KMS-11 (cell line): Measurements from ENCODE around the gene ASIC4.
A peak's percentile ranks its signal among the peaks of the same experiment; 100 is the strongest.

Experiments
- H2AFZ ChIP-seq: fragments of 200-600 bp; sonication (generic); 2 replicates; pipeline ENCODE4 v1.6.1; 2016; ENCODE audit warnings: antibody characterized with exemption, mixed run types, low read depth
- H3K27ac ChIP-seq: fragments of 200-600 bp; sonication (generic); 2 replicates; pipeline ENCODE4 v1.6.1; 2016; ENCODE audit warnings: mild to moderate bottlenecking, mixed run types
- H3K27me3 ChIP-seq: fragments of 200-600 bp; sonication (generic); 2 replicates; pipeline ENCODE4 v1.6.1; 2017; ENCODE audit warnings: mild to moderate bottlenecking, low read depth, mixed run types, moderate library complexity; ENCODE audit not compliant: insufficient read depth
- H3K36me3 ChIP-seq: fragments of 200-600 bp; sonication (generic); 2 replicates; pipeline ENCODE4 v1.6.1; 2017; ENCODE audit warnings: mild to moderate bottlenecking, mixed run types; ENCODE audit not compliant: insufficient read depth
- H3K4me1 ChIP-seq: fragments of 200-600 bp; sonication (generic); 2 replicates; pipeline ENCODE4 v1.6.1; 2016; ENCODE audit warnings: mild to moderate bottlenecking, low read depth, mixed run types; ENCODE audit not compliant: poor library complexity, severe bottlenecking
- H3K4me2 ChIP-seq: fragments of 200-600 bp; sonication (generic); 2 replicates; pipeline ENCODE4 v1.7.0; 2016; ENCODE audit warnings: mild to moderate bottlenecking, mixed run types
- H3K4me3 ChIP-seq: fragments of 200-600 bp; sonication (generic); IDR thresholded peaks from 2 replicates; pipeline ENCODE4 v1.6.1; 2017; ENCODE audit warnings: low read depth, low read length, mixed read lengths; ENCODE audit not compliant: insufficient read depth
- H3K79me2 ChIP-seq: fragments of 200-600 bp; sonication (generic); 2 replicates; pipeline ENCODE4 v1.6.1; 2016; ENCODE audit warnings: low read depth, mixed run types; ENCODE audit not compliant: insufficient read depth
- H3K9ac ChIP-seq: fragments of 200-600 bp; sonication (generic); 2 replicates; pipeline ENCODE4 v1.6.1; 2016; ENCODE audit warnings: mild to moderate bottlenecking, mixed run types
- H4K20me1 ChIP-seq: fragments of 200-600 bp; sonication (generic); 2 replicates; pipeline ENCODE4 v1.6.1; 2016; ENCODE audit warnings: mild to moderate bottlenecking, mixed run types; ENCODE audit not compliant: insufficient read depth
- CTCF ChIP-seq: fragments of 200-600 bp; sonication (generic); conservative IDR thresholded peaks from 2 replicates; pipeline ENCODE4 v1.6.1; 2017; ENCODE audit warnings: low read depth, mild to moderate bottlenecking, antibody characterized with exemption, low read length, moderate library complexity, mixed read lengths

Gene ASIC4

GRCh38 chr2:219500135-219500534 lies 14.1 kb upstream of the ASIC4 start:
- H3K4me2 ChIP-seq, result no peak overlapping the region; the same call in 1 of the 2 replicates
- peak; percentile 34; the same call in 1 of the 2 replicates for TF ChIP-seq CTCF
- H3K36me3 ChIP-seq, result no peaks in the 10 kb centered on the region
- no peak overlapping the region for H2AFZ ChIP-seq
- no peaks in the 10 kb centered on the region for H4K20me1 ChIP-seq
- no peak overlapping the region for H3K27ac ChIP-seq
- no peak overlapping the region for H3K9ac ChIP-seq
- H3K79me2 ChIP-seq, result no peaks in the 10 kb centered on the region
- no peak overlapping the region for H3K4me3 ChIP-seq
- peaks cover 2% of the 10 kb centered on the region for H3K27me3 ChIP-seq
- peaks cover 13% of the 10 kb centered on the region for H3K4me1 ChIP-seq

- H3K4me1 ChIP-seq, result peaks cover 7% of the 10 kb centered on the region
- no peak overlapping the region for H3K9ac ChIP-seq
- no peak for TF ChIP-seq CTCF
- no peaks in the 10 kb centered on the region for H3K79me2 ChIP-seq
- no peak overlapping the region for H3K4me2 ChIP-seq
- H2AFZ ChIP-seq, result no peak overlapping the region
- no peak overlapping the region for H3K27ac ChIP-seq
- H3K27me3 ChIP-seq, result no peaks in the 10 kb centered on the region; the same call in 1 of the 2 replicates
- no peaks in the 10 kb centered on the region for H3K36me3 ChIP-seq
- H4K20me1 ChIP-seq, result no peaks in the 10 kb centered on the region
- no peak overlapping the region for H3K4me3 ChIP-seq
Measured at GRCh38 chr2:219501849-219502248, 12.4 kb upstream of the ASIC4 start.

GRCh38 chr2:219502618-219503017 lies 11.7 kb upstream of the ASIC4 start:
- Histone ChIP-seq H3K27ac (no peak overlapping the region), H2AFZ (no peak overlapping the region), H3K27me3 (no peaks in the 10 kb centered on the region; the same call in 1 of the 2 replicates), H3K4me3 (no peak overlapping the region), H3K4me1 (peaks cover 7% of the 10 kb centered on the region), H3K36me3 (no peaks in the 10 kb centered on the region), H4K20me1 (no peaks in the 10 kb centered on the region), H3K4me2 (no peak overlapping the region), H3K79me2 (no peaks in the 10 kb centered on the region), H3K9ac (no peak overlapping the region)
- TF ChIP-seq CTCF, result no peak

GRCh38 chr2:219505585-219505984 lies 8.7 kb upstream of the ASIC4 start:
- Histone ChIP-seq H3K27me3 (peaks cover 10% of the 10 kb centered on the region; the same call in 1 of the 2 replicates), H3K4me2 (no peak overlapping the region), H2AFZ (no peak overlapping the region), H3K4me1 (peaks cover 5% of the 10 kb centered on the region), H3K27ac (no peak overlapping the region), H3K9ac (no peak overlapping the region), H3K79me2 (no peaks in the 10 kb centered on the region), H4K20me1 (no peaks in the 10 kb centered on the region), H3K36me3 (no peaks in the 10 kb centered on the region), H3K4me3 (no peak overlapping the region)
- no peak for TF ChIP-seq CTCF
